Thoracic aorta (tissue), 2 donors: ENCODE measurements around the gene GSN. TPM values are rescaled to one million over a fixed set of nuclear protein-coding genes. Genes with fewer than 3 reads are reported as not detected.

Experiments used
- ATAC-seq: fragments of 150-250 bp; one replicate; pipeline ENCODE4 v1.8.0; 2017; ENCODE audit warnings: low read depth; ENCODE audit not compliant: insufficient number of reproducible peaks, low FRiP score
- DNase-seq: peaks from one replicate; pipeline ENCODE4 v3.0.0-alpha.2; 2020; ENCODE audit warnings: low spot score
- H3K27ac ChIP-seq, 2 donors: fragments of 200-600 bp; sonication (generic); 1 replicate in 1 of 2; 2 replicates in 1 of 2; pipeline ENCODE4 v1.5.1; 2016; ENCODE audit warnings: mild to moderate bottlenecking in 2 of 2, moderate library complexity in 2 of 2
- H3K27me3 ChIP-seq: fragments of 200-600 bp; sonication (generic); replicated peaks from 2 replicates; pipeline ENCODE4 v1.6.0; 2016; ENCODE audit warnings: mild to moderate bottlenecking; ENCODE audit not compliant: insufficient read depth
- H3K36me3 ChIP-seq: fragments of 200-600 bp; sonication (generic); one replicate; pipeline ENCODE4 v1.5.1; 2016
- H3K4me1 ChIP-seq, 2 donors: fragments of 200-600 bp; sonication (generic); 1 replicate in 1 of 2; 2 replicates in 1 of 2; pipeline versions ENCODE4 v1.5.1 to v1.6.0; 2016; ENCODE audit warnings: low read depth in 2 of 2, mild to moderate bottlenecking in 1 of 2; ENCODE audit not compliant: control insufficient read depth in 1 of 2
- H3K4me3 ChIP-seq: fragments of 200-600 bp; sonication (generic); 2 replicates; pipeline ENCODE4 v1.5.1; 2016; ENCODE audit warnings: mild to moderate bottlenecking
- H3K9me3 ChIP-seq: fragments of 200-600 bp; sonication (generic); 2 replicates; pipeline ENCODE4 v1.5.1; 2016
- total RNA-seq, 2 donors: library from RNA; depleted of rRNA; stranded (reverse); fragments of >200 nt; gene quantifications; one replicate each; pipeline versions ENCODE4 v1.1.0 to v1.2.3, GENCODE V29; 2016
- TF ChIP-seq, protein P1 (sequence below): fragments of 200-600 bp; sonication (generic); IDR thresholded peaks from one replicate; pipeline ENCODE4 v1.5.1; 2019; ENCODE audit warnings: antibody characterized with exemption

GSN gene
- total RNA-seq, 2 donors from 2014 or later = 3,187 to 4,234 TPM

DNA sequence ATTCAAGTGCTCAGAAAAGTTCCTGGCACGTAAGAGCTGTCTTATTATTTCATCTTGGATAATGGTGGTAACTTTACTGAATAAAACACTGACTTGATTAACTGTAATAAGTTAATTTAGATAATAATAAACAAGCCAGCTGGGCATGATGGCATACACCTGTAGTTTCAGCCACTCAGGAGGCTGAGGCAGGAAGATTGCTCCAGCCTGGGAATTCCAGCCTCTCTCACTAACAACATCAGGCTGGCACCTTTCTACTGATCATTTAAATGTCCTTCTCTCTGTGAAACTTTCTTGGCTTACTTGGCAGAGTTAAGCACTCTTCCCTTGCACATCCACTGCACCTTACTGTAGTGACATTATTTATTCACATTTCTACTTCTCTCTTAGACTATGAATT is 82.1 kb downstream of the GSN start:
- peaks cover 48% of the 10 kb centered on the region for H3K36me3 ChIP-seq

DNA sequence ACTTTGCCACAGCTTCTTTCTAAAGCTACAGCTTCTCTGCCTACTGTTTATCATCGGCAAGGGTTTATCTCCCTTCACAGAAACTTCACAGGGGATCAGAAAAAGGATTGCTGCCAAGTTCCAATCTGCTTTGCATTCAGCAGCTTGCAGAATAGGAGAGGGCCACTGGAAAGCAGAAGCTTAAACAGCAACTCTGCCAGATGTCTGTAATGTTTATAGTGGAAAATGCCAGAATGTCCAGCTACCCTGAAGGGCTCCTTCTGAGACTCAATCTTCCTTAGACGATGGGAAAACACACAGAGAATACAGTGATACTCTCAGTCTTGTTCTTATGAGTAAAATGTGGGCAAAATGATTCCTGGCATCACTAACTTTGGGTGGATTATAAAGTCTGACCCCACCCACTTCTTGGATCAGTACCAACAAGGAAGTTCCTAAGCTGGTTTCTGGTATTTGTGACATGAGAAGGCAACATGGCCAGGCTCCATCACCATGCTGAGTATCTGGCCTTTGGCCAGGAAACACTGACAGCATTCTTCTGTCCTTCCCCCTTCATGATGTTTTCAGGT is 83.1 kb downstream of the GSN start:
- Histone ChIP-seq H3K36me3 (peaks cover 40% of the 10 kb centered on the region), H3K27me3 (no peaks in the 10 kb centered on the region), H3K27ac (peak overlapping the region; percentile 67 to 75), H3K4me3 (no peak overlapping the region), H3K9me3 (no peaks in the 10 kb centered on the region), H3K4me1 (peaks cover 37 to 60% of the 10 kb centered on the region in 2 donors)
- TF ChIP-seq, protein P1, sequence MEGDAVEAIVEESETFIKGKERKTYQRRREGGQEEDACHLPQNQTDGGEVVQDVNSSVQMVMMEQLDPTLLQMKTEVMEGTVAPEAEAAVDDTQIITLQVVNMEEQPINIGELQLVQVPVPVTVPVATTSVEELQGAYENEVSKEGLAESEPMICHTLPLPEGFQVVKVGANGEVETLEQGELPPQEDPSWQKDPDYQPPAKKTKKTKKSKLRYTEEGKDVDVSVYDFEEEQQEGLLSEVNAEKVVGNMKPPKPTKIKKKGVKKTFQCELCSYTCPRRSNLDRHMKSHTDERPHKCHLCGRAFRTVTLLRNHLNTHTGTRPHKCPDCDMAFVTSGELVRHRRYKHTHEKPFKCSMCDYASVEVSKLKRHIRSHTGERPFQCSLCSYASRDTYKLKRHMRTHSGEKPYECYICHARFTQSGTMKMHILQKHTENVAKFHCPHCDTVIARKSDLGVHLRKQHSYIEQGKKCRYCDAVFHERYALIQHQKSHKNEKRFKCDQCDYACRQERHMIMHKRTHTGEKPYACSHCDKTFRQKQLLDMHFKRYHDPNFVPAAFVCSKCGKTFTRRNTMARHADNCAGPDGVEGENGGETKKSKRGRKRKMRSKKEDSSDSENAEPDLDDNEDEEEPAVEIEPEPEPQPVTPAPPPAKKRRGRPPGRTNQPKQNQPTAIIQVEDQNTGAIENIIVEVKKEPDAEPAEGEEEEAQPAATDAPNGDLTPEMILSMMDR = no peak
- DNase-seq = peak; percentile 77
- ATAC-seq = peak; percentile 74

More for the DNA sequence above, 82.1 kb downstream of the GSN start:
- Histone ChIP-seq H3K4me1 (peaks cover 36 to 60% of the 10 kb centered on the region in 2 donors), H3K27me3 (no peaks in the 10 kb centered on the region), H3K4me3 (no peak overlapping the region), H3K9me3 (no peaks in the 10 kb centered on the region), H3K27ac (peak overlapping the region; percentile 67 to 75)
- DNase-seq (no peak), ATAC-seq (no peak)
- TF ChIP-seq, protein P1 = no peak

DNA sequence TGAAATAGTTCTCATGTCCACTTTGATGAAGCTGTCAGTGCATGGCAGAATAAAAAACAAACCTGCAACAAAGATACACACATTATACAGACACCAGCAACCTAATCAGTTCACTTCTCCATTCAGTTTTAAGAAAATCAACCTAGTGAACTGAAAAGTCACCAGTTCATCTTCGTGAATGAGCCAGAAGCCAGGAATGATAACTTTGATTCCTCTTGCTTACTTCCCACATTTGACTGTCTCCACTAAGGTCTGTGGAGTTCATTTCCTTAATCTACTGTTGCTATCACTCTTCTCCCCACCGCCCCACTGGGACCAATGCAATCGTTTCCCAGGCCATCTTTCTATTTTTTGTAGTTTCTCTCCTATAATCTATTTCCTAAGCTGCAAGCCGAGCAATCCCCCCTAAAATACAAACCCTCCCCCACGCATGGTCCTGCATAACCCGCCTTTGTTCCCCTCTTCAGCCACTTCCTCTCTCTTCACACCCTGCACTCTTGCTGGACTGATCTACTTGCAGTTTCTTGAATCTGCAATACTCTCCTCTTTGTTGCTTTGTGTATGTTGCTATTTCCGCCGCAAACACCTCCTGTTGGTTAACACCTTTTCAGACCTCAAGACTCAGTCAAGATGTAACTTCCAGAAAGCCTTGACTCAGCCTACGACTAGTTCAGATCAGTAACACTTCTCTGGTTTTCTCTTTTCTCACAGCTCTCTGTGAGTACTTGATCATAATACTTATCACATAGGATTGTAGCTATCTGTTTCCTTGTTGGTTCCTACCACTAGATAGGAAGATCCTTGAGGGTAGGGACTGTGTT is 85.5 kb downstream of the GSN start:
- Histone ChIP-seq H3K4me3 (no peak overlapping the region), H3K27me3 (no peaks in the 10 kb centered on the region), H3K4me1 (peaks cover 52 to 58% of the 10 kb centered on the region in 2 donors), H3K9me3 (no peaks in the 10 kb centered on the region), H3K27ac (peak overlapping the region; percentile 27 to 55), H3K36me3 (peaks cover 23% of the 10 kb centered on the region)
- DNase-seq (no peak), ATAC-seq (no peak)
- TF ChIP-seq, protein P1 = no peak

DNA sequence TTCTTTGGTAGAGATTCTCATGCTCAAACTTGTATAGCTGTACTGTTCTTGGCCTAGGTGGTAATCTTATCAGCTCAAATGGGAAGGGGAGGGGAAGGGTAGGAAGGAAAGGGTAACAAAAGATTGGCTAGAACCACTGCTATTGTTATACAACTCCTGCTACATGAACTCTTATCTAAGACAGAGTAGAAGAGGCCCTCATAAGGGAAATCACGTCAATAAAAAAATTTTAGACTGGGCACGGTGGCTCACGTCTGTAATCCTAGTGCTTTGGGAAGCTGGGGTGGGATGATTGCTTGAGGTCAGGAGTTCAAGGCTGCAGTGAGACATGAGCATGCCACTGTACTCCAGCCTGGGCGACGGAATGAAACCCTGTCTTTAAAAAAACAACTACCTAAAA is 86.2 kb downstream of the GSN start:
- ATAC-seq = no peak
- no peak overlapping the region for H3K4me3 ChIP-seq
- no peaks in the 10 kb centered on the region for H3K9me3 ChIP-seq
- TF ChIP-seq, protein P1 = no peak
- DNase-seq = no peak
- H3K36me3 ChIP-seq = peaks cover 21% of the 10 kb centered on the region
- no peaks in the 10 kb centered on the region for H3K27me3 ChIP-seq
- H3K27ac ChIP-seq = peak overlapping the region; percentile 27 to 55
- H3K4me1 ChIP-seq = peaks cover 52 to 58% of the 10 kb centered on the region in 2 donors

DNA sequence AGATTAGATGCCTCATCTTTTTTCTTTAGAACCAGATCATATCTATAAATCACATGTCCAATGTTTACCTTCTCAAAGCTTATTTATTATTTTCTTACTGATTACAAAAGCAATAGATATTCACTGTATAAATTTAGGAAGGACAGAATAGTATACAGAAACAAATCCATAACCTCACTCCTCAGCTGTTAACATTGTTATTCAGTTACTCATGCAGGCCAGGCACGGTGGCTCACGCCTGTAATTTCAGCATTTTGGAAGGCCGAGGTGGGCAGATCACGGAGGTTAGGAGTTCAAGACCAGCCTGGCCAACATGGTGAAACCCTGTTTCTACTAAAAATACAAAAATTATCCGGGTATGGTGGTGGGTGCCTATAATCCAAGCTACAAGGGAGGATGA is 86.8 kb downstream of the GSN start:
- H3K9me3 ChIP-seq = no peaks in the 10 kb centered on the region
- H3K36me3 ChIP-seq = peaks cover 21% of the 10 kb centered on the region
- H3K4me1 ChIP-seq = peaks cover 59% of the 10 kb centered on the region in 2 donors
- no peak for ATAC-seq
- H3K27ac ChIP-seq = peak overlapping the region in 1 of 2 donors; percentile 27
- no peak overlapping the region for H3K4me3 ChIP-seq
- DNase-seq = no peak
- TF ChIP-seq, protein P1 = no peak
- no peaks in the 10 kb centered on the region for H3K27me3 ChIP-seq
